HCT116 (cell line): ENCODE results near the gene NCOA1.

Experiments used
- CTCF ChIP-seq, 3 experiments: fragments of 200-600 bp in 1 of 3; sonication (generic) in 1 of 3; IDR thresholded peaks in 2 of 3; conservative IDR thresholded peaks in 1 of 3; 2 replicates each; pipeline ENCODE4 v1.5.1; 2012 to 2017; ENCODE audit warnings: low read depth in 2 of 3, low read length in 2 of 3, antibody characterized with exemption in 1 of 3, borderline replicate concordance in 1 of 3, control low read depth in 1 of 3, mild to moderate bottlenecking in 1 of 3, mixed read lengths in 1 of 3, mixed run types in 1 of 3, moderate library complexity in 1 of 3; ENCODE audit not compliant: insufficient read depth in 1 of 3
- EGR1 ChIP-seq: IDR thresholded peaks from 2 replicates; pipeline ENCODE4 v1.6.1; 2012; ENCODE audit warnings: low read depth
- EZH2 ChIP-seq: fragments of 200-600 bp; sonication (generic); IDR thresholded peaks from 2 replicates; pipeline ENCODE4 v1.6.1; 2017; ENCODE audit warnings: antibody characterized with exemption, mixed run types
- JUND ChIP-seq: IDR thresholded peaks from 2 replicates; pipeline ENCODE4 v1.6.1; 2012
- POLR2A ChIP-seq: IDR thresholded peaks from 2 replicates; pipeline ENCODE4 v1.7.0; 2011; ENCODE audit warnings: borderline replicate concordance; ENCODE audit not compliant: insufficient read depth, insufficient read length; ENCODE audit errors: extremely low read depth
- POLR2AphosphoS5 ChIP-seq: IDR thresholded peaks from 2 replicates; pipeline ENCODE4 v1.6.1; 2011; ENCODE audit warnings: mild to moderate bottlenecking, low read depth, low read length, moderate library complexity
- SP1 ChIP-seq: IDR thresholded peaks from 2 replicates; pipeline ENCODE4 v1.6.1; 2012; ENCODE audit warnings: low read depth
- SRF ChIP-seq: IDR thresholded peaks from 2 replicates; pipeline ENCODE4 v1.6.1; 2012; ENCODE audit warnings: low read depth
- ZFX ChIP-seq: fragments of 450-650 bp; IDR thresholded peaks from 2 replicates; pipeline ENCODE4 v1.6.1; 2017
- ZNF274 ChIP-seq: fragments of 200-500 bp; sonication (Bioruptor generic); IDR thresholded peaks from 2 replicates; pipeline ENCODE4 v1.6.1; 2014; ENCODE audit warnings: mild to moderate bottlenecking, low read depth, low read length, inconsistent platforms
- TF ChIP-seq, protein P1 (sequence below): IDR thresholded peaks from 2 replicates; pipeline ENCODE4 v1.6.1; 2012
- TF ChIP-seq, protein P2 (sequence below): IDR thresholded peaks from 2 replicates; pipeline ENCODE4 v1.6.1; 2012; ENCODE audit warnings: low read depth

GRCh38 chr2:24538720-24539119 lies 47.7 kb downstream of the NCOA1 start:
- no peak for TF ChIP-seq CTCF (IDR thresholded peaks at IDR 0.05 in 2 of 3, conservative IDR thresholded peaks at IDR 0.05 in 1 of 3; ENCODE audit: borderline replicate concordance in 1 of 3, insufficient read depth in 1 of 3, low read depth in 2 of 3, low read length in 2 of 3)
- TF ChIP-seq SP1, result no peak
- TF ChIP-seq EZH2, result no peak
- no peak for TF ChIP-seq EGR1
- no peak for TF ChIP-seq ZNF274
- TF ChIP-seq POLR2AphosphoS5, result no peak
- TF ChIP-seq POLR2A, result no peak
- TF ChIP-seq, protein P1, sequence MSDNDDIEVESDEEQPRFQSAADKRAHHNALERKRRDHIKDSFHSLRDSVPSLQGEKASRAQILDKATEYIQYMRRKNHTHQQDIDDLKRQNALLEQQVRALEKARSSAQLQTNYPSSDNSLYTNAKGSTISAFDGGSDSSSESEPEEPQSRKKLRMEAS, result no peak
- TF ChIP-seq JUND, result no peak
- TF ChIP-seq ZFX, result no peak
- TF ChIP-seq, protein P2, sequence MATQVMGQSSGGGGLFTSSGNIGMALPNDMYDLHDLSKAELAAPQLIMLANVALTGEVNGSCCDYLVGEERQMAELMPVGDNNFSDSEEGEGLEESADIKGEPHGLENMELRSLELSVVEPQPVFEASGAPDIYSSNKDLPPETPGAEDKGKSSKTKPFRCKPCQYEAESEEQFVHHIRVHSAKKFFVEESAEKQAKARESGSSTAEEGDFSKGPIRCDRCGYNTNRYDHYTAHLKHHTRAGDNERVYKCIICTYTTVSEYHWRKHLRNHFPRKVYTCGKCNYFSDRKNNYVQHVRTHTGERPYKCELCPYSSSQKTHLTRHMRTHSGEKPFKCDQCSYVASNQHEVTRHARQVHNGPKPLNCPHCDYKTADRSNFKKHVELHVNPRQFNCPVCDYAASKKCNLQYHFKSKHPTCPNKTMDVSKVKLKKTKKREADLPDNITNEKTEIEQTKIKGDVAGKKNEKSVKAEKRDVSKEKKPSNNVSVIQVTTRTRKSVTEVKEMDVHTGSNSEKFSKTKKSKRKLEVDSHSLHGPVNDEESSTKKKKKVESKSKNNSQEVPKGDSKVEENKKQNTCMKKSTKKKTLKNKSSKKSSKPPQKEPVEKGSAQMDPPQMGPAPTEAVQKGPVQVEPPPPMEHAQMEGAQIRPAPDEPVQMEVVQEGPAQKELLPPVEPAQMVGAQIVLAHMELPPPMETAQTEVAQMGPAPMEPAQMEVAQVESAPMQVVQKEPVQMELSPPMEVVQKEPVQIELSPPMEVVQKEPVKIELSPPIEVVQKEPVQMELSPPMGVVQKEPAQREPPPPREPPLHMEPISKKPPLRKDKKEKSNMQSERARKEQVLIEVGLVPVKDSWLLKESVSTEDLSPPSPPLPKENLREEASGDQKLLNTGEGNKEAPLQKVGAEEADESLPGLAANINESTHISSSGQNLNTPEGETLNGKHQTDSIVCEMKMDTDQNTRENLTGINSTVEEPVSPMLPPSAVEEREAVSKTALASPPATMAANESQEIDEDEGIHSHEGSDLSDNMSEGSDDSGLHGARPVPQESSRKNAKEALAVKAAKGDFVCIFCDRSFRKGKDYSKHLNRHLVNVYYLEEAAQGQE, result no peak
- TF ChIP-seq SRF, result no peak
